GM10266 (cell line): ENCODE data around the gene SF3B5.

Source experiments
- DNase-seq: peaks from one replicate; pipeline ENCODE4 v3.0.0; 2012; ENCODE audit errors: extremely low spot score
- TF ChIP-seq, protein P1 (sequence below): IDR thresholded peaks from 2 replicates; pipeline ENCODE4 v1.5.1; 2012; ENCODE audit warnings: mild to moderate bottlenecking, low read depth; ENCODE audit not compliant: control insufficient read depth, insufficient read depth; ENCODE audit errors: missing control alignments

The SF3B5 gene

DNA sequence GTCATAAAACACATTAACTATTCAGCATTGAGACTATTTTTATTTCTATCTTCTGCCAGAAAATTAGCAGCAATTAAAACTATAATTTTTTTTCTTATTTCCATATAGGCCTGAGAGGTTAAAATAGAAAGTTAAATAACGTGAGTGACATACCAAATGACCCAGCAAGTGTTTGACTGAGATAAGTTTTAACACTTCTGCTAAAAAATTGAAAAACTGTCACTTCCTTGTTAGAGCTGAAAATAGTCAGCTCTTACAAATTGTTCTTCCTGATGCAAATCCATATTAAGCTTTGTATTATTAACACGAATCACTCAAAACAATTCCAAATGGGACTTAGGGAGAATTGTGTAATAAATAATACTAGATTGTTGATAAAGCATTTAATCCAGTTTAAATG is 28.5 kb upstream of the SF3B5 start:
- TF ChIP-seq, protein P1, sequence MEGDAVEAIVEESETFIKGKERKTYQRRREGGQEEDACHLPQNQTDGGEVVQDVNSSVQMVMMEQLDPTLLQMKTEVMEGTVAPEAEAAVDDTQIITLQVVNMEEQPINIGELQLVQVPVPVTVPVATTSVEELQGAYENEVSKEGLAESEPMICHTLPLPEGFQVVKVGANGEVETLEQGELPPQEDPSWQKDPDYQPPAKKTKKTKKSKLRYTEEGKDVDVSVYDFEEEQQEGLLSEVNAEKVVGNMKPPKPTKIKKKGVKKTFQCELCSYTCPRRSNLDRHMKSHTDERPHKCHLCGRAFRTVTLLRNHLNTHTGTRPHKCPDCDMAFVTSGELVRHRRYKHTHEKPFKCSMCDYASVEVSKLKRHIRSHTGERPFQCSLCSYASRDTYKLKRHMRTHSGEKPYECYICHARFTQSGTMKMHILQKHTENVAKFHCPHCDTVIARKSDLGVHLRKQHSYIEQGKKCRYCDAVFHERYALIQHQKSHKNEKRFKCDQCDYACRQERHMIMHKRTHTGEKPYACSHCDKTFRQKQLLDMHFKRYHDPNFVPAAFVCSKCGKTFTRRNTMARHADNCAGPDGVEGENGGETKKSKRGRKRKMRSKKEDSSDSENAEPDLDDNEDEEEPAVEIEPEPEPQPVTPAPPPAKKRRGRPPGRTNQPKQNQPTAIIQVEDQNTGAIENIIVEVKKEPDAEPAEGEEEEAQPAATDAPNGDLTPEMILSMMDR: no peak

DNA sequence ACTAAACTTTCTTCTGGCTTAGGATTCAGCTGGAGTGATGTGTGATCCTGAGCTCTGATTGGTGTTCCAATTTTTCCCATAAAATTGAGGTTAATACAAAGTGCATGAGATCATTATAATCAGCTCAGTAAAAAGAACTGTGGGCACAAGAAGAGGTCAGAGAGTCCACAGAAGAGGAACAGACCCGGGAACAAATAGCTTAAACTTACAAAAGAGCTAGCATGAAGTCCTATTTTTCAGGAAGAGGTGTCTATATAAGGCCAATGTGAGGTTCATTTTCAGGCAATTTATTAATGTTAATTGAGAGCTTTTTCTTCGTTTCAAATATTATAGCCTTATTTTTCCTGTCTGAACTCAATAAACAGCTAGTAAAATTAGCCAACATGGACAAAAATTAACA is 28.0 kb upstream of the SF3B5 start:
- no peak for DNase-seq
- TF ChIP-seq, protein P1: no peak

More for the DNA sequence above, 28.5 kb upstream of the SF3B5 start:
- no peak for DNase-seq

DNA sequence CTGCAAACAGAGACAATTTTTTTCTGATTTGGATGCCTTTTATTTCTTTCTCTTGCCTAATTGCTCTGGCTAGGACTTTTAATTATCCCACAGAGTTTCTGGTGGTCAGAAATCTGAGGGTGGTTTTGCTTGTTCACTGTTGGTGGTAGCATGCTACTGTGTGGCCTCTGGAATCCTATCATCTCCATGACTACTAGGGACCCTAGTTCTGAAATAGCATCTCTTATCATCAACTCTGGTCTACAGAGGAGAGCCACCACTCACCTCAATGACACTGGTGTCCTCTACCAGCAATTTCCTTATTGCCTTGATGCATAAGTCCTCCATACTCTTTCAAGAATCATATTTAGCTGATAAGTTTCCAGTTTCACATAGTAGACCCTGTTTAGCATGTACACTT is 27.5 kb upstream of the SF3B5 start:
- DNase-seq: no peak
- TF ChIP-seq, protein P1: no peak

DNA sequence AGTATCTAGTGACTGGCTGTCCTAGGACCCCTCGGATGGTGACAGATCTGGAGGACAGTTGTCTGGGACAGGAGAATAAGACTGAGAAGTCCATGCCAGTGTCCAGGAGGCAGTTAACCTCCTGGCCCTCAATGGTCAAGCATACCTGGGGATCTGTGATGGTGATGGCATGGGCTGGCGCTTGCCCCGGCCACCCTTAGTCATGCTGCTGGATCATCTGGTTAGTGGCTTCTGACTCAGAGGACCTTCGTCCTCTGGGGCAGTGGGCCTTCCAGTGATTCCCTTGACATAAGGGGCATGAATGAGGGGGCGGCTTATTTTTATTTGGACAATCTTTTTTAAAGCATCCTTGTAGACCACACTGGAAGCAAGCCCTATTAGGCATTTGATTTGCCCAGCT is 24.0 kb upstream of the SF3B5 start:
- DNase-seq: no peak

DNA sequence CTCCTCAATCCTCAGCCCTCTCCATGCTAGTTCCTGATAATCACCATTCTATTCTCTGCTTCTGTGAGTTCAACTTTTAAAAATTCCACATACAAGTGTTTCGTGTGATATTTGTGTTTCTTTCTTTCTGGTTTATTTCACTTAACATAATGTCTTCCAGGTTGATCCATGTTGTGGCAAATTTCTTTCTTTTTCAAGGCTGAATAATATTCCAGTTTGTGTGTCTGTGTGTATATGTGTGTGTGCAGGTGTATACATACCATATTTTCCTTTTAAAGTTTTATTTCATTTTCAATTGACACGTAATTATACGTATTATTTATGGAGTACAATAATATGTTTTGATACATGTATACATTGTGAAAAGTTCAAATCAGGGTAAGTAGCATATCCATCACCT is 19.8 kb upstream of the SF3B5 start:
- TF ChIP-seq, protein P1: no peak
- no peak for DNase-seq

More for the DNA sequence above, 24.0 kb upstream of the SF3B5 start:
- TF ChIP-seq, protein P1: no peak

DNA sequence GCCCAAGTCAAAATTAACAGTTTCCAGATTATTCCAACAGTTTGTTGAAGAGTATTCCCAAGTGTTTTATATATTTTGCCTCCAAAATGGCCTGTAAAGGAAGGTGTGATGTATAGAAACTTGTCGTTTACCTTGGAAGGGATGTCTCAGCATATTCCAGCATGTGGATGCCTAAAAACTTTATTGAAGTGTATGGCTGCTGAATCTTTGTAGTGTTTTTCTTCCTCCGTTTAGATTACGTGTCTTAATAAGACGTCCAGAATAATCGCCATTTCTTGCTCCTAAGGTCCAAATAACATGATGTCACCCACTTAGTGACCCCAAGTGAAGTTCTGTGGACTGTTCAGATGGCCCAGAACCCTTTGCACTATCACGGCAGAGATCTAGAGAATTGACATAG is 18.0 kb upstream of the SF3B5 start:
- TF ChIP-seq, protein P1: no peak

DNA sequence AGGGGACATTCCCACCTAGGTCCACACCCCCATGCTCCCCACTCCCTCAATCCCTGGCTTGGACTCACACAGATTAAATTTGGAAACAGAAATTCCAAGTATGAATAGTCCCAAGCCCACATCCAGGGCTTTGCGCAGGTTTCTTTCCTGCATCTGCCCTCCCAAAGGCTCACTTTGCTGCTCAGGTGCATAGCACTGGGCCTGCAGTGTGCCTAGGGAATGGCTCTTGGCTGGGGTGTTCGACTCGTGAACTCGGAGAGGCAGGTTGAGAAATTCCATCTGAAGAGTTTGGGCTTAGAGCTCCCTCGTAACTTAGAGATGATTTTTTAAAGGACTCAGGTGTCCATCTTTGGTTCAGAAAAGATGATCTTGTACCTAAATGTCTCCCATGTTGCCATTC is 14.8 kb upstream of the SF3B5 start:
- TF ChIP-seq, protein P1: no peak
- DNase-seq: no peak

More for the DNA sequence above, 18.0 kb upstream of the SF3B5 start:
- DNase-seq: no peak
